ENCODE measurements around the gene SMIM14.
"Not testable (repeated sequence)": the region's sequence is repeated elsewhere in the genome, so short reads cannot be mapped to it uniquely, and the experiment has no call there.

Gene SMIM14

DNA sequence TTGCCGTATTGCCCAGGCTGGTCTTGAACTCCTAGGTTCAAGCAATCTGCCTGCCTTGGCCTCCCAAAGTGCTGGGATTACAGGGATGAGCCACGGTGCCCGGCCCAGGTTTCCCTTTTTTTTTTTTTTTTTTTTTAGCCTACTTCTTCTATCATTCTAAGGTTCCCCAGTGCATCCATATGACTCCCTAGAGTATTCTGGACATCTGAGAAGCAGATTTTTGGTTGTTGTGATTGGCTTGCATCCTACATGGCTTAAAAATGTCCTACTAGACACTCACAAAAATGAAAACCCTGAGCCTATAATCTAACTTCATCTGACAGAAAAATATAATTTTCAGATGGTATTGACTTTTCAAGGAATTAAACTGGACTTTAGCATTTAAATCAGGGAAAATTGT is 41.7 kb downstream of the SMIM14 start:
- DNase-seq (ENCODE audit: low read depth): no peak

DNA sequence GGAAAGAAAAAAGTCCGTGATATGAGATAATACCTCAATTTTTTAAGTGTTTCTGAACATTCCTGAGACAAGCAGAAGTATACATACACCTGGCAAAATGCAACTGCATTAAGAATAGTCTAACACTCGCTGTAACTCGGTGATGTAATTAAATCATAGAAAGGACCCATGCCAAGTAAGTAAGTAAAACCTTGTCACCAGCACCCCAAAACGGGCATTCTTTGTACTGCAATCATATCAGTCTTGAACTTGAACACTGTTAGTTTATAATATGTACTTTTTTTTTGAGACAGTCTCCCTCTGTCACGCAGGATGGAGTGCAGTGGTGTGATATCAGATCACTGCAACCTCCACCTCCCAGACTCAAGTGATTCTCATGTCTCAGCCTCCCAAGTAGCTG is 47.4 kb downstream of the SMIM14 start:
- DNase-seq (ENCODE audit: low read depth): no peak

DNA sequence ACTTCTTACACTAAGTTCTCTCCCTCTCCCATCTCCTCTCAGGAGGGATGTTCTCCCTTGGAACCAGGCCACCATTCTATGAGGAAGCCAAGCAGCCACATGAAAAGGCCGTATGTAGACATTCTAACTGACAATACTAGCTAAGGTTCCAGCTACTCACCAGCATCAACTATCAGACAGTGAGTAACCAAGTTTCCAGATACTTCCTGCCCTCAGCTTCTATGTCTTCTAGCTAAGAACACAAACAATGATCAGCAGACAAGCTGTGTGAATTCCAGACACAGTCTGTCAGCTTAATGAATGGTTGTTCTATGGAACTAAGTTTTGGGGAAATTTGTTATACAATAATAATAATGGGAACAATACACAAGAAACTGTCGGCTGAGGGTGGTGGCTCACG is 50.8 kb downstream of the SMIM14 start:
- no peak for DNase-seq (ENCODE audit: low read depth)

DNA sequence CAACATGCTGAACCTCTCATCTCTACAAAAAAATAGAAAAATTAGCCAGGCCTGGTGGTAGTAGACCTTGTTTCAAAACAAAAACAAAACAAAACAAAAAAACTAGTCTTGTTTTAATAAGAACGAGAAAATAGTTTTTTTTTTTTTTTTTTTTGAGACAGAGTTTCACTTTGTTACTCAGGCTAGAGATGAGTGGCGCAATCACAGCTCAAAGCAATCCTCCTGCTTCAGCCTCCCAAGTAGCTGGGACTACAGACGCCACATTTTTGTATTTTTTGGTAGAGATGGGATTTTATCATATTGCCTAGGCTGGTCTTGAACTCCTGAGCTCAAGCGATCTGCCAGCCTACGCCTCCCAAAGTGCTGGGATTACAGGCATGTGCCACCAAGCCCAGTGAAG is 63.7 kb downstream of the SMIM14 start:
- no peak for DNase-seq (ENCODE audit: low read depth)

DNA sequence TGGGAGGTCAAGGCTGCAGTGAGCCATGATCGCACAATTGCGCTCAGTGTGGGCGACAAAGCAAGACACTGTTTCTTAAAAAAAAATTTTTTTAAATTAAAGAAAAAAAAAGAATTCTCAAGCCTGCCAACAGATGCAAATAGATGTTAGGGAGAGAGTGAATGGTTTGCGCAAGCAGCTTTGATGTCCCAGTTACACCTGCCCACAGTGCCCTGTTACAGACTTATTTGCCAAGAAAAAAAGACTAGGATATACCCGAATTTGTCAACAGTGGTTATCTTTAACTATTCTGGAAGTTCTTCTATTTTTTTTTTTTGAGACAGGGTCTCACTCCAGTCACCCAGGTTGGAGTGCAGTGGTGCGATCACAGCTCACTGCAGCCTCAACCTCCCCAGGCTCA is 67.2 kb downstream of the SMIM14 start:
- no peak for DNase-seq (ENCODE audit: low read depth)

DNA sequence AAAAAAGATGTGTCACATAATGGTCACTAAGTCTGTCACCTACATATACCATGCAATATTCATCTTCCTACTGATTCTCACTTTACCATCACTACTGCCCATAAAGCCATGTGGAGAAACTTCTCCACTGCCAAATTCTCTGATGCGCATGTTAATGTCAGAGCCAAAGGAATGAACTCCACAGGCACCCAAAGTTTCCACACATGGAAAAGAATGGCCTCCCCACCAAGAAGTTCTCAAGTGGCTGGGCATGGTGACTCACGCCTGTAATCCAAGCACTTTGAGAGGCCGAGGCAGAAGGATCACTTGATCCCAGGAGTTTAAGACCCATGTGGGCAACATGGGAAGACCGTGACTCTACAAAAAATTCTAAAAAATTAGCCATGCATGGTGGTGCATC is 67.6 kb downstream of the SMIM14 start:
- DNase-seq (ENCODE audit: low read depth): no peak

DNA sequence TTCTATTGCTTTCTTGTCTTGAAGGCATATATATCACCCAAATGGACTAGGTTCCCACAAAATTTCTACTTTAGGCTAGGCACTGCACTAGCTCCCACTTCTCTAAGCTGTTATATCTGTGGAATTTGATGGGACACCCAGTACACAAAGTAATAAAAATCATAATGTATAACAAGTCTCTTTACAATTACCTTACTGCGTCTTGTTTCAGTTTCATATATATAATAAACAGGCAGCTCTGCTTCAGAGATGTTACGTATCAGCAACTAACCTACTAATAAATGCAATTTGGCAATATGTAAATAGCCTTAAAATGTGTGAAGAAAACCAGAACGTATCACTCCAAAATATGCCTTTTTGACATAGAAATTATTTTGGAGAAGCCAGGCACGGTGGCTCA is 69.5 kb downstream of the SMIM14 start:
- no peak for DNase-seq (ENCODE audit: low read depth)

DNA sequence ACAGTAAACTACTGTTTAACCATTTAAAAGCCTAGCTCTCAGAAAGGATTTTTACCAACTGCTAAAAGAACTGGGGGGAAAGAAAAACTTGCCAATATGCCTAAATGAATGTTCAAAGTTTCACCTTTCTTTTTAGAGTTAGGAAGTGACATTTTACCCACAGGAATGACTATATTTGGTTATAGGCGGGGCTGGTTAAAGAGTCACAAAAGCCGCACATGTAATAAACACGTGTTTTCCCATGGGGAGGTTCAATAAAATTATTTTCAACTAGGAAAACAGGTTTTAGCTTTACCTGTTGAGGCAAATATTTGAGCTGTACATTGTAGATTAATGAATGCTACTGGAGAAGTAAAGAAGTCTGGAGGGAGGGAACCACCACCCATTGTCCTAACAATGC is 69.9 kb downstream of the SMIM14 start:
- DNase-seq (ENCODE audit: low read depth): no peak

DNA sequence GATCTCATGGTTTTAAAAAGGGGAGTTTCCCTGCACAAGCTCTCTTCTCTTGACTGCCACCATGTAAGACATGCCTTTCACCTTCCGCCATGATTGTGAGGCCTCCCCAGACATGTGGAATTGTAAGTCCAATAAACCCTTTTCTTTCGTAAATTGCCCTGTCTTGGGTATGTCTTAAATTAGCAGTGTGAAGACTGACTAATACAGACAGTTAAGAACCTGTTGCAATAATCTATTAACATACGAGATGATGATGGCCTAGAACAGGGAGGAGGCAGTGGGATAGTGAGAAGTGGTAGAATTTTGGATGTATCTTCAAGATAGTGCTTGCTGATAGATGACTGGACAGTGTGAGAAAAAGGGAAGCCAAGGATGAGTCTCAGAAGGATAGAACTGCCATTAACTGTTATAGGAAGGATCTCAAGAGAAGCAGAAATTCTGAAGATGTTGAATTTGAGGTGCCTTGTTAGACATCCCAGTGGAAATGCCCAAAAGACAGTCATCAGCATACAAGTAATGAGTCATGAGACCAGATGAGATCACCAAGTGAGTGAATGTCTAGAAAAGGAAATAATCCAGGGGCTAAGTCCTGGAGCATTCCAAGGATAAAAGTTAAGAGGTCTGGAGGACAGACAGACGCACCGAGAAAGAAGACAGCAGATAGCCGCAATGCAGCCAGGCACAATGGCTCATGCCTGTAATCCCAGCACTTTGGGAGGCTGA is 72.6 kb downstream of the SMIM14 start:
- no peak for DNase-seq (ENCODE audit: low read depth)

DNA sequence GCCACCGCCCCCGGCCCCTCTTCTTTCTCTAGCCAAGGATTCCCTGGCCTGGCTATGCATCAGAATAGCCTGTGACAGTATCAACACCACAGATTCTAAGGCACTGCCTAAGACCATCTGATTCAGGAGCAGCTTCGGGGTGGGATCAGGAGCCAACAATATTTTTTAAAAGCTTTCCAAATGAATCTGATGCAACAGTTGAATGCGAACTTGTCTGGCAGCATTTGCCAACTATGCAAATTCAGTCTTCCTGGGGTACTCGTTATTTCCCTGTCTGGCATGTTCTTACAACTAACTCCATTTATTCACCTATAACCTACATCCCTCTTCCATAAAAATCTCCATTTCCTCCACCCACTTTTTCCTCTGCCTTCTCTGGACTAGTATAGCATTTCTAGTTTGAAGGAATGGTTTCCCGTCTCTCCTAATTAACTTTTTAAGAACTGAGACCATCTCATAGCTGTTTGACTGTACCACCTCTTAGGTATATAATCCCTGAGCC is 75.3 kb downstream of the SMIM14 start:
- DNase-seq (ENCODE audit: low read depth): no peak

DNA sequence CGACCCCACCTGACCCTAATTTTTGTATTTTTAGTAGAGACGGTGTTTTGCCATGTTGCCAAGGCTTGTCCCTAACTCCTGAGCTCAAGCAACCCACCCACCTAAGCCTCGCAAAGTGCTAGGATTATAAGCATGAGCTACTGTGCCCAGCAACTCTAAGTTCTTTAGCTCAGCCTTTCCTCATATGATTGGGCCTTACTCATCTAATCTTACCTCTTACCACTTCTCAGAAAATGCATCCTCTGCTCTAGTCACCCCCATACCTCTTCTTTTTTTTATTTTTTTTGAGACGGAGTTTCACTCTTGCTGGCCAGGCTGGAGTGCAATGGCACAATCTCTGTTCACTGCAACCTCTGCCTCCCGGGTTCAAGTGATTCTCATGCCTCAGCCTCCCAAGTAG is 75.9 kb downstream of the SMIM14 start:
- DNase-seq (ENCODE audit: low read depth): no peak

DNA sequence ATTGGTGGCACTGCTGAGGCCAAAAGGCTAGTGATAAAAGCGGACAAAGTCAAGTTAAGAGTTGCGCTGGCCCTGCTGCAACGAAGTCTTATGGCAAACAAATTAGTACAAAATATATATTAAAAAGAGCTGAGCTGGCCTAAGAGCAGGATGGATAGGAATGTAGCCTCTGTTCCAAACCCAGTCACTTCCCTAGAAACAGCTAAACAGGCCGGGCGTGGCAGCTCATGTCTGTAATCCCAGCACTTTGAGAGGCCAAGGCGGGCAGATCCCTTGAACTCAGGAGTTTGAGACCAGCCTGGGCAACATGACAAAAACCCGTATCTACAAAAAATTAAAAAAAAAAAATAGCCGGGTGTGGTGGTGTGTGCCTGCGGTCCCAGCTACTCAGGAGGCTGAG is 79.0 kb downstream of the SMIM14 start:
- DNase-seq (ENCODE audit: low read depth): no peak

DNA sequence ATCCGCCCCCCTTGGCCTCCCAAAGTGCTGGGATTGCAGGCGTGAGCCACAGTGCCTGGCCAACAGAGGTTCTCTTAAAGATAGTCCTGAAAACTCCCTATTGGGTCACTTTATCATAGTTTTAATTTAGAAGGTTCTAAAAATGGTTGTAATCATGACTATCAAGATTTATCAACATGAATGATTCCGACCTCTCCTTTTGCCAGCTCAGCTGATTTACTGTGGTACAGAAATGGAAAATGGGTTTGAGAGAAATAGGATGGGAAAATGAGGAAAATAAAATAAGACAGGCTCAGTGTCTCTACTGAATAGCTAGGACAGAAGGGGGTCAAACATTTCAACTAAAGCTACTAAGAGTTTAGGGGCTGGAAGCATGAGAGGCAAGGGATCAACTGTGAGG is 83.2 kb downstream of the SMIM14 start:
- DNase-seq (ENCODE audit: low read depth): no peak

DNA sequence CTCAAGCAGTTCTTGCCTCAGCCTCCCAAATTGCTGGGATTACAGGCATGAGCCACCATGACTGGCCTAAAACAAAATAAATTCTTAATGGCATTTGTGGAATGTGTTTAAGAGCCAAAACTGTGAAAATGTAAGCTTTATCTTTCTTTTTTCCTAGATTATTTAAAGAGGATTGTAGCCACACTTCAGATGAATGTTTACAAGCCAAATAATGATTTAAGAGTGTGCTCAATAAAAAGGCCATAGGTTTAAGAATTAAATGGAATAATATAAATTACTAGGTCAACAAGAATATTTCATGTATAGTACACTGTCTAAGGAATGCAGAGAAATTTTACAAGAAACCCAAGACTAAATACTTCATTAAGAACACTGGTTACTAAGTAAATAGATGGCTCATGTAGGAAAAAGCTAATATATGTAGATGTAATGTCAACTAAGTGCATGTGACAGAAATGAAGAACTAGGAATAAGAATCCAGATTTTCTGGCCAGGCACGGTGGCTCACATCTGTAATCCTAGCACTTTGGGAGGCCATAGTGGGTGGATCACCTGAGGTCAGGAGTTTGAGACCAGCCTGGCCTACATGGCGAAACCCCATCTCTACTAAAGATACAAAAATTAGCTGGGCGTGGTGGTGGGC is 90.1 kb downstream of the SMIM14 start:
- no peak for DNase-seq (ENCODE audit: low read depth)

DNA sequence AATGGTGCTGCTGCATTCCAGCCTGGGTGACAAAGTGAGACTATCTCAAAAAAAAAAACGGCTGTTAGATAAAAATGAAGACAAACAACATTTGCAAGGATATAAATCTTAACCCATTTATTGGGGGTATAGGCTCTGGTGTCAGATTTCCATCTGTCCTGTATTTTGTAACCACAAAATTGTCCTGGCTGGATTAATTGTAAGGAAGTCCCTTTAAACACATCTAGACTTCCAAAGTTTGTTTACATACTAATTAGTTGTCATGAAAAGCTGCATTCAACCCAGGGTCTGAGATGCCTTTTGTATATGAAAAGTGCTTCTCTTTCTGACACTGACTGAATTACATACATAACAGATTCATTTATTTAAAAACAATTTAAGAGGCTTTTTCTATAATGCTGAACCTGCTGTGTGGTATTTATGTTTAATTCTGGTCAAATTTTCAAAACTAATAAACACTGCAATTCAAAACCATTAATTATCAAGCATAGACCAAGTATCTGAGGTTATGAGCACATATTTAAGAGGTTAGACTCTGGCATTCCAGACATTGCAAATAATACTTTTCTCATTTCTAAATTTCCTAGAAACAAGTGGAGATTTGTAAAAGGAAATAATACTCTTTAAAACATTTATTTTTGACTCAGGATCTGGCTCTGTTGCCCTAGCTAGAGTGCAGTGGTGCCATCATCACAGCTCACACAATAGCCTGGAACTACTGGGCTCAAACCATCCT is 93.9 kb downstream of the SMIM14 start:
- no peak for DNase-seq (ENCODE audit: low read depth)

DNA sequence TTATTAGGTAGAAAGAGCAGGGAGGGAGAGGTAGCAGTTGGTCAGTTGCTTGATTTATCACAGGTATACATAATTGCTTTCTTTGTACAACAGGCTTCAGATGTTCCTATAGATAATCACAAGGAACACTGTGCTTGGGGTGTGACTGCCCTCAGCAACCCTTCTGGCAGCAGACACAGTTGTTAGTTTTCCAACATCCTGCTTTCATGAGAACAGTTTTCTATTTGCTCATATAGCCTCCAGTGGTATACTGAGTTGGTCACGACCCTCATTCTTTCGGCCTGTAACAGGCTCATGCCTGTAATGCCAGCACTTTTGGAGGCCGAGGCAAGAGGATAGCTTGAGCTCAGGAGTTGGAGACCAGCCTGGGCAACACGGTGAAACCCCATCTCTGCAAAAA is 94.6 kb downstream of the SMIM14 start:
- DNase-seq (ENCODE audit: low read depth): not testable (repeated sequence)

DNA sequence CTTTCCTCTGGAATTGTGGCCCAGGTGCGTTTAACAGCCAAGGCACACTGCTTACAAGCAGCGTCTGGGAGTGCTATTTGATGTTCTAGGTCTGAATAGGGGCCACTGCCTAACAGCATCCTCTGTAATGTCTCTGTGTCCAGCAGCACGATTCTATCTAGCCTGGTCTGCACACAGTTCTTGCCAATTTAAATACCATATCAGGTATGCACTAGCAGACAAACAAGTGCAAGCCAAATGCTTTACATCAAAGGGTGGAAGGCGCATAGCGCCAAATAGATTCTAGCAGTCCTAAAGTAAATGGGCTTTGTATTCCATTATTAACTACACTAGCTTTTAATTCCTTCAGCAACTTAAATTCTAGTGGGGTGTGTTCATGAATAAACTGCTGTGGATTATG is 95.6 kb downstream of the SMIM14 start:
- no peak for DNase-seq (ENCODE audit: low read depth)

DNA sequence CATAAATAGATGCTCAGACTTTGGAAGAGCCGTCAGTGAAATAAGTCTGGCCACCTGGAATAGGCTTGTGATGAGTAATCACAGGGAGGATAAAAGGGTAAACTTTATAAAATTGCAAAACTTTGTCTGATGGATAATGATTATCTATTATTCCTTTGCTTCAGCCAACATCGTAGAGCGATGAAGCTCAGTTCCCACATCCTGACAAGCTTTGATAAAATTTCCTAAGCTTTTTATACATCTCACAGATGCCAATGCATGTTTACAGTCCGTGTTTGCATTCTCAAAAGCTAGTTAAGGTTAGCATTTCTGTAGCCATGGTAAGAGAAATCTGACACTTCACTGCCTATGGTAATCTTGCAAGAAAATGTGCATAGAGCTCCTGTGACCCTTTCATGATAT is 96.1 kb downstream of the SMIM14 start:
- DNase-seq (ENCODE audit: low read depth): no peak

DNA sequence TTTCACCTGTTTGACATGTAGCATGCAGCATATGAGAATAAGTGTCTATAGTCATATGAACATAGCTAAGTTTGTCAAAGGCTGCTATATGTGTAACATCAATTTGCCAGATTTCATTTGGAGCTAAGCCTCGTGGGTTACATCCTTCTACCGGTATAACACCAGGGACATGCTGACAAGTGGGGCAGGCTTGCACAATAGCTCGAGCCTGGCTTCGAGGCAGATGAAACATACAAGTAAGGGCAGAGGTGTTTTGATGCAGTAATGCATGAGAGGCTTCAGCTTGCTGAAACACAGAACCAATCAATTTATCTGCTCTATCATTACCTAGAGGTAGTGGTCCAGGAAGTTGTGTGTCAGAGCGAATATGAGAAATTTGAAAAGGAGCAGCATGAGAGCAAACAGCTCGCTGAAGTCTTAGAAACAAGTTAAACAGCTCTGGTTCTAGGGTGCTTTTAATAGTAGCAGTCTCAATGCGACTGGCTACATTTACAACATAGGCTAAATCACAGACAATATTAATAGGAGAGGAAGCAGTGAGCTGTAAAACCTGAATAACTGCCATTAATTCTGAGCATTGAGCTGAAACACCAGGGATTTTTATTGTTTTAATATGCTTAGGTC is 96.6 kb downstream of the SMIM14 start:
- no peak for DNase-seq (ENCODE audit: low read depth)

DNA sequence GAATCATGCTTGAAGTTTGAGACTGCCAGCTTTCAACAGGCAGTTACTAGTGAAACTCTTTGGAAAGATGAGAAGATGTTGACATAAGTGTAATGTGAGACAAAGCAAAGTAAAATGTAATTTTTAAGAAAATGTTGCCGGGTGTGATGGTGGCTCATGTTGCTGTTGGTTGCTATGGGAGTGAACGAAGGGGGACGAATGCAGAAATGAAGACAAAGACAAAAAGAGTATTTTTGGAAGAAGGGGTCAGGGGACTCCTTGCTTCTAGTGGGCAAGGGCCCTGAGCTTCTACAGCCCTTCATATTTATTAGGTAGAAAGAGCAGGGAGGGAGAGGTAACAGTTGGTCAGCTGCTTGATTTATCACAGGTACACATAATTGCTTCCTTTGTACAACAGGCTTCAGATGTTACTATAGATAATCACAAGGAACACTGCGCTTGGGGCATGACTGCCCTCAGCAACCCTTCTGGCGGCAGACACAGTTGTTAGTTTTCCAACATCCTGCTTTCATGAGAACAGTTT is 99.5 kb downstream of the SMIM14 start:
- no peak for DNase-seq (ENCODE audit: low read depth)

DNA sequence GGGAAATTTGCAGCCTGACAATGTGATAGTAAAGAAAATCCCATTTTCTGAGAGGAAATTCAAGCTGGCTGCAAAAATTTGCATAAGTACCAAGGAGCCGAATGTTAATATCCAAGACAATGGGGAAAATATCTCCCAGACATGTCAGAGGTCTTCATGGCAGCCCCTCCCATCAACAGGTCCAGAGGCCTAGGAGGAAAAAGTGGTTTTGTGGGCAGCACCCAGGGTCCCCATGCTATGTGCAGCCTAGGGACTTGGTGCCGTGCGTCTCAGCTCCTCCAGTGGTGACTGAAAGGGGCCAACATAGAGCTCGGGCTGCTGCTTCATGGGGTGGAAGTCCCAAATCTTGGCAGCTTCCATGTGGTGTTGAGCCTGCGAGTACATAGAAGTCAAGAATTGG is 105.1 kb downstream of the SMIM14 start:
- no peak for DNase-seq (ENCODE audit: low read depth)

DNA sequence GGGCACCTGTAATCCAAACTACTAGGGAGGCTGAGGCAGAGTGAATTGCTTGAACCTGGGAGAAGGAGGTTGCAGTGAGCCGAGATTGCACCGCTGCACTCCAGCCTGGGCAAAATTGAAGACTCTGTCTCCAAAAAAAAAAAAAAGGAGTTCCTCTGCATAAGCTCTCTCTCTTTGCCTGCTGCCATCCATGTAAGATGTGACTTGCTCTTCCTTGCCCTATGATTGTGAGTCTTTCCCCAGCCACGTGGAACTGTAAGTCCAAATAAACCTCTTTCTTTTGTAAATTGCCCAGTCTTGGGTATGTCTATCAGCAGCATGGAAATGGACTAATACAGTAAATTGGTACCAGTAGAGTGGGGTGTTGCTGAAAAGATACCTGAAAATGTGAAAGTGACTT is 106.4 kb downstream of the SMIM14 start:
- DNase-seq (ENCODE audit: low read depth): not testable (repeated sequence)

DNA sequence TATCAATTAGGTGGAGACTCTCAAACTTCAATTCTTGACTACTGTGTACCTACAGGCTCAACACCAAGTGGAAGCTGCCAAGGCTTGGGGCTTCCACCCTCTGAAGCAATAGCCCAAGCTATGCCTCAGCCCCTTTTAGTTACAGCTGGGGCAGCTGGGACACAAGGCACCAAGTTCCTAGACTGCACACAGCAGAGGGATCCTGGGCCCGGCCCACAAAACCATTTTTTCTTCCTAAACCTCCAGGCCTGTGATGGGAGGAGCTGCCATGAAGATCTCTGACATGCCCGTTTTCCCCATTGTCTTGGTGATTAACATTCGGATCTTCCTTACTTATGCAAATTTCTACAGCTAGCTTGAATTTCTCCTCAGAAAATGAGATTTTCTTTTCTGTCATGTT is 108.0 kb downstream of the SMIM14 start:
- no peak for DNase-seq (ENCODE audit: low read depth)
